OCI-LY7 (cell line): ENCODE data around the gene CD1B. TPM values are rescaled to one million over a fixed set of nuclear protein-coding genes. Genes with fewer than 3 reads are reported as not detected.
"Not testable (repeated sequence)": the region's sequence is repeated elsewhere in the genome, so short reads cannot be mapped to it uniquely, and the experiment has no call there.

Experiments
- BruUV-seq: library from RNA; stranded (reverse); fragments of 400-500 nt; replicated peaks from 2 replicates; lab custom pipeline; 2021; lab: Mats Ljungman, UMichigan
- CTCF ChIA-PET: fragments of 300-600 bp; sonication (Branson Sonifier 250); formaldehyde crosslinking; loops from one replicate; lab custom pipeline; 2022; ENCODE audit warnings: antibody characterized with exemption; ENCODE audit not compliant: unreplicated experiment; lab: Charles Lee
- POLR2A ChIA-PET: fragments of 300-600 bp; sonication (Branson Sonifier 250); formaldehyde crosslinking; loops from one replicate; lab custom pipeline; 2022; ENCODE audit warnings: antibody characterized with exemption; lab: Charles Lee
- DNase-seq: peaks from one replicate; pipeline ENCODE4 v3.0.0-alpha.2; 2015; ENCODE audit warnings: low spot score
- H2AFZ ChIP-seq: fragments of 200-600 bp; sonication (generic), shearing (Covaris generic); 2 replicates; pipeline ENCODE4 v1.6.1; 2014; ENCODE audit warnings: mild to moderate bottlenecking, antibody characterized with exemption, low read length, moderate library complexity
- H3K27ac ChIP-seq: fragments of 200-600 bp; sonication (generic); 2 replicates; pipeline ENCODE4 v1.5.1; 2014; ENCODE audit warnings: mixed run types, low read depth, mild to moderate bottlenecking, moderate library complexity, low read length, inconsistent platforms; ENCODE audit not compliant: poor library complexity, severe bottlenecking
- H3K36me3 ChIP-seq: fragments of 200-600 bp; sonication (generic); 2 replicates; pipeline ENCODE4 v1.6.1; 2014; ENCODE audit warnings: mild to moderate bottlenecking, antibody characterized with exemption, low read length, moderate library complexity, mixed read lengths; ENCODE audit not compliant: insufficient read depth
- H3K4me1 ChIP-seq: fragments of 200-600 bp; sonication (generic); 2 replicates; pipeline ENCODE4 v1.5.1; 2014; ENCODE audit warnings: mild to moderate bottlenecking, low read length; ENCODE audit not compliant: insufficient read depth, poor library complexity, severe bottlenecking
- H3K4me2 ChIP-seq: fragments of 200-600 bp; sonication (generic); 2 replicates; pipeline ENCODE4 v1.6.1; 2014; ENCODE audit warnings: mild to moderate bottlenecking, low read length
- H3K4me3 ChIP-seq: fragments of 200-600 bp; sonication (generic); 2 replicates; pipeline ENCODE4 v1.5.1; 2014; ENCODE audit warnings: mild to moderate bottlenecking, low read depth, low read length; ENCODE audit not compliant: poor library complexity, severe bottlenecking
- H3K79me2 ChIP-seq: fragments of 200-600 bp; sonication (generic); 2 replicates; pipeline ENCODE4 v1.6.1; 2016; ENCODE audit warnings: low read depth, mild to moderate bottlenecking, low read length, moderate library complexity, mixed read lengths; ENCODE audit not compliant: insufficient read depth
- H3K9me2 ChIP-seq: fragments of 200-600 bp; sonication (generic); 2 replicates; pipeline ENCODE4 v1.6.1; 2016; ENCODE audit warnings: mild to moderate bottlenecking, low read length, mixed read lengths; ENCODE audit not compliant: insufficient read depth
- H3K9me3 ChIP-seq: fragments of 200-600 bp; sonication (generic); 2 replicates; pipeline ENCODE4 v1.6.1; 2014; ENCODE audit warnings: mild to moderate bottlenecking, mixed run types, low read length, mixed read lengths
- H4K20me1 ChIP-seq: fragments of 200-600 bp; sonication (generic); 2 replicates; pipeline ENCODE4 v1.6.1; 2014; ENCODE audit warnings: mild to moderate bottlenecking, antibody characterized with exemption, low read length, moderate library complexity, mixed read lengths; ENCODE audit not compliant: insufficient read depth
- CTCF ChIP-seq: fragments of 200-600 bp; sonication (generic); conservative IDR thresholded peaks from 2 replicates; pipeline ENCODE4 v1.5.1; 2014; ENCODE audit warnings: mild to moderate bottlenecking, antibody characterized with exemption, low read length, moderate library complexity, mixed read lengths
- EZH2phosphoT487 ChIP-seq: fragments of 200-600 bp; sonication (generic); IDR thresholded peaks from 2 replicates; pipeline ENCODE4 v1.6.1; 2018; ENCODE audit warnings: low read depth, borderline replicate concordance, mild to moderate bottlenecking, mixed run types, antibody characterized with exemption, low read length, moderate library complexity, mixed read lengths
- intact Hi-C: fragments of 100-400 bp; cut with micrococcal nuclease; formaldehyde crosslinking; loops from one replicate; pipeline ENCODE4 v1.10.0; 2022; ENCODE audit not compliant: unreplicated experiment
- total RNA-seq, 2 experiments: library from RNA; depleted of rRNA in 1 of 2; stranded (reverse); fragments of >200 nt in 1 of 2; shearing (Covaris generic) in 1 of 2; gene quantifications; 2 replicates each; pipeline ENCODE4 v1.2.3, GENCODE V29; 2014 to 2022

CD1B gene
- total RNA-seq, 2 experiments from 2014 or later: not detected

GRCh38 chr1:158353303-158354075 is 22.2 kb upstream of the CD1B start, which contains the start of gene CD1E:
Gene CD1E (plus strand): TSS chr1:158353894. CDS start chr1:158353989, 95 bp downstream.
- no peaks in the 10 kb centered on the region for H3K4me1 ChIP-seq
- H3K4me2 ChIP-seq: no peak within 1 kb of the TSS
- ChIA-PET POLR2A (interaction anchor here (0.6 kb wide), 1 partner anchor 644 kb away, joined by 3 read pairs; no protein-coding TSS in a partner anchor), CTCF (no interaction called here)
- no peaks in the 10 kb centered on the region for H3K79me2 ChIP-seq
- BruUV-seq: no TSS peak
- H3K36me3 ChIP-seq: no peaks in the 10 kb centered on the region
- no peak within 1 kb of the TSS for H3K4me3 ChIP-seq
- TF ChIP-seq EZH2phosphoT487: no peak
- TF ChIP-seq CTCF: no peak
- no peak within 1 kb of the TSS for H3K27ac ChIP-seq
- no peaks in the 10 kb centered on the region for H4K20me1 ChIP-seq
- no peak for DNase-seq
- H3K9me3 ChIP-seq: no peaks in the 10 kb centered on the region
- intact Hi-C loops: no loop called here
- H2AFZ ChIP-seq: 0 out of 2 replicates have a peak within 1 kb of the TSS, but pooled peaks have one; percentile 2
- no peaks in the 10 kb centered on the region for H3K9me2 ChIP-seq

- H3K9me3 ChIP-seq, H4K20me1 ChIP-seq, H3K9me2 ChIP-seq, intact Hi-C loops, H2AFZ ChIP-seq, H3K4me1 ChIP-seq, H3K36me3 ChIP-seq, H3K4me2 ChIP-seq, CTCF ChIA-PET, H3K79me2 ChIP-seq, POLR2A ChIA-PET, BruUV-seq, DNase-seq, H3K4me3 ChIP-seq, H3K27ac ChIP-seq: not testable (repeated sequence)
Observed at GRCh38 chr1:158348946-158349345, 17.6 kb upstream of the CD1B start.

- H3K4me2 ChIP-seq, H3K9me3 ChIP-seq, BruUV-seq, H3K79me2 ChIP-seq, CTCF ChIA-PET, H3K4me3 ChIP-seq, intact Hi-C loops, H2AFZ ChIP-seq, H4K20me1 ChIP-seq, H3K36me3 ChIP-seq, H3K27ac ChIP-seq, H3K9me2 ChIP-seq: not testable (repeated sequence)
- H3K4me1 ChIP-seq: peaks cover 21% of the 10 kb centered on the region
- DNase-seq: peak; percentile 45
- POLR2A ChIA-PET: interaction anchor here (0.6 to 1.8 kb wide), 5 partner anchors 9 to 940 kb away, joined by 3 to 4 read pairs (median 3); no protein-coding TSS in a partner anchor
Observed at GRCh38 chr1:158336413-158336812, 5.1 kb upstream of the CD1B start.
